Subcutaneous abdominal adipose tissue (tissue), 5 donors: Measurements from ENCODE around the gene BSN.

Experiments
- H3K27ac ChIP-seq: one replicate; pipeline ENCODE4 v1.7.0; 2013; ENCODE audit warnings: low read depth, mild to moderate bottlenecking, inconsistent platforms, low read length, moderate library complexity
- H3K27me3 ChIP-seq, 5 donors: one replicate each; pipeline ENCODE4 v1.7.0; 2013; ENCODE audit warnings: low read length in 5 of 5, inconsistent platforms in 1 of 5; ENCODE audit not compliant: control insufficient read depth in 5 of 5, insufficient read depth in 4 of 5
- H3K36me3 ChIP-seq, 5 donors: one replicate each; pipeline ENCODE4 v1.7.0; 2013; ENCODE audit warnings: low read length in 5 of 5; ENCODE audit not compliant: control insufficient read depth in 5 of 5, insufficient read depth in 5 of 5
- H3K4me1 ChIP-seq, 5 donors: one replicate each; pipeline ENCODE4 v1.7.0; 2013; ENCODE audit warnings: low read length in 5 of 5, mild to moderate bottlenecking in 3 of 5, moderate library complexity in 1 of 5; ENCODE audit not compliant: control insufficient read depth in 5 of 5, insufficient read depth in 5 of 5
- H3K4me3 ChIP-seq, 5 donors: one replicate each; pipeline ENCODE4 v1.7.0; 2013; ENCODE audit warnings: low read length in 5 of 5, low read depth in 1 of 5
- H3K9ac ChIP-seq, 5 donors: one replicate each; pipeline ENCODE4 v1.7.0; 2013; ENCODE audit warnings: low read length in 5 of 5, mild to moderate bottlenecking in 4 of 5, moderate library complexity in 3 of 5
- H3K9me3 ChIP-seq, 5 donors: one replicate each; pipeline ENCODE4 v1.7.0; 2013; ENCODE audit warnings: low read length in 5 of 5; ENCODE audit not compliant: control insufficient read depth in 5 of 5
- donor health status: healthy.
- donor health status: healthy.
- donor health status: healthy.
- donor health status: healthy.
- donor health status: healthy.

The BSN gene

GRCh38 chr3:49650177-49650576, 95.9 kb downstream of the BSN start:
- Histone ChIP-seq H3K27ac (no peak overlapping the region), H3K36me3 (no peaks in the 10 kb centered on the region)

GRCh38 chr3:49650637-49651036, 96.4 kb downstream of the BSN start:
- H3K9me3 ChIP-seq: no peaks in the 10 kb centered on the region
- H3K4me1 ChIP-seq: peaks cover 4 to 20% (median 9%) of the 10 kb centered on the region in 5 donors
- peaks cover 0 to 3% (median 0%) of the 10 kb centered on the region in 5 donors for H3K27me3 ChIP-seq
- no peak overlapping the region for H3K27ac ChIP-seq
- H3K9ac ChIP-seq: no peak overlapping the region
- no peak overlapping the region for H3K4me3 ChIP-seq
- H3K36me3 ChIP-seq: no peaks in the 10 kb centered on the region

More at GRCh38 chr3:49650177-49650576, 95.9 kb downstream of the BSN start:
- Histone ChIP-seq H3K27me3 (no peaks in the 10 kb centered on the region), H3K9me3 (no peaks in the 10 kb centered on the region), H3K9ac (no peak overlapping the region), H3K4me3 (no peak overlapping the region), H3K4me1 (peaks cover 4 to 20% (median 9%) of the 10 kb centered on the region in 5 donors)

GRCh38 chr3:49652218-49652902, 98.1 kb downstream of the BSN start:
- Histone ChIP-seq H3K27me3 (peaks cover 0 to 11% (median 8%) of the 10 kb centered on the region in 5 donors), H3K9me3 (no peaks in the 10 kb centered on the region)

GRCh38 chr3:49652903-49653415, 98.7 kb downstream of the BSN start:
- Histone ChIP-seq H3K9me3 (no peaks in the 10 kb centered on the region), H3K9ac (no peak overlapping the region), H3K4me3 (no peak overlapping the region), H3K4me1 (peaks cover 1 to 12% (median 5%) of the 10 kb centered on the region in 5 donors), H3K27me3 (peaks cover 0 to 13% (median 8%) of the 10 kb centered on the region in 5 donors), H3K36me3 (no peaks in the 10 kb centered on the region), H3K27ac (no peak overlapping the region)

More at GRCh38 chr3:49652218-49652902, 98.1 kb downstream of the BSN start:
- Histone ChIP-seq H3K9ac (no peak overlapping the region), H3K36me3 (no peaks in the 10 kb centered on the region), H3K27ac (no peak overlapping the region), H3K4me3 (no peak overlapping the region), H3K4me1 (peaks cover 4 to 18% (median 11%) of the 10 kb centered on the region in 5 donors)

- H3K4me3 ChIP-seq: no peak overlapping the region
- H3K27ac ChIP-seq: no peak overlapping the region
- H3K36me3 ChIP-seq: no peaks in the 10 kb centered on the region
- no peaks in the 10 kb centered on the region for H3K9me3 ChIP-seq
- H3K9ac ChIP-seq: no peak overlapping the region
- peaks cover 0 to 13% (median 8%) of the 10 kb centered on the region in 5 donors for H3K27me3 ChIP-seq
- H3K4me1 ChIP-seq: peaks cover 0 to 5% (median 0%) of the 10 kb centered on the region in 5 donors
Measured at GRCh38 chr3:49653621-49654020, 99.3 kb downstream of the BSN start.

GRCh38 chr3:49654176-49654825, 100.0 kb downstream of the BSN start:
- Histone ChIP-seq H3K27ac (no peak overlapping the region), H3K9ac (no peak overlapping the region), H3K9me3 (no peaks in the 10 kb centered on the region), H3K36me3 (no peaks in the 10 kb centered on the region), H3K4me1 (peaks cover 0 to 5% (median 0%) of the 10 kb centered on the region in 5 donors), H3K27me3 (peaks cover 0 to 13% (median 8%) of the 10 kb centered on the region in 5 donors), H3K4me3 (no peak overlapping the region)

GRCh38 chr3:49654955-49655556, 100.8 kb downstream of the BSN start:
- peaks cover 0 to 13% (median 8%) of the 10 kb centered on the region in 5 donors for H3K27me3 ChIP-seq
- H3K9me3 ChIP-seq: no peaks in the 10 kb centered on the region
- H3K4me3 ChIP-seq: no peak overlapping the region
- no peaks in the 10 kb centered on the region for H3K36me3 ChIP-seq
- H3K4me1 ChIP-seq: peaks cover 0 to 5% (median 0%) of the 10 kb centered on the region in 5 donors
- H3K27ac ChIP-seq: no peak overlapping the region
- no peak overlapping the region for H3K9ac ChIP-seq

- Histone ChIP-seq H3K27ac (no peak overlapping the region), H3K4me3 (no peak overlapping the region), H3K4me1 (peaks cover 0 to 5% (median 0%) of the 10 kb centered on the region in 5 donors), H3K27me3 (peaks cover 0 to 13% (median 8%) of the 10 kb centered on the region in 5 donors), H3K9me3 (no peaks in the 10 kb centered on the region), H3K36me3 (no peaks in the 10 kb centered on the region), H3K9ac (no peak overlapping the region)
Measured at GRCh38 chr3:49655731-49656285, 101.5 kb downstream of the BSN start.

- Histone ChIP-seq H3K27ac (no peak overlapping the region), H3K27me3 (peaks cover 0 to 17% (median 8%) of the 10 kb centered on the region in 5 donors), H3K9me3 (no peaks in the 10 kb centered on the region), H3K4me3 (no peak overlapping the region), H3K36me3 (no peaks in the 10 kb centered on the region), H3K9ac (no peak overlapping the region), H3K4me1 (peaks cover 0 to 5% (median 0%) of the 10 kb centered on the region in 5 donors)
Measured at GRCh38 chr3:49656541-49657112, 102.3 kb downstream of the BSN start.
